Body of pancreas (tissue), 4 donors: ENCODE results near the gene KCNIP4.

ENCODE experiments used
- CTCF ChIP-seq, 7 experiments: fragments of 450-650 bp in 4 of 7; fragments of 200-600 bp in 3 of 7; sonication (generic) in 3 of 7; IDR thresholded peaks; one replicate each; pipeline ENCODE4 v1.5.1; 2016 to 2019; ENCODE audit warnings: antibody characterized with exemption in 7 of 7
- POLR2A ChIP-seq, 3 donors: fragments of 450-650 bp; IDR thresholded peaks; one replicate each; pipeline ENCODE4 v1.6.1; 2016; ENCODE audit warnings: antibody characterized with exemption in 3 of 3, mild to moderate bottlenecking in 2 of 3

- TF ChIP-seq CTCF (IDR thresholded peaks at IDR 0.05), result no peak
- no peak for TF ChIP-seq POLR2A (IDR thresholded peaks at IDR 0.05)
Observed at GRCh38 chr4:21012851-21013331, 935.7 kb downstream of the KCNIP4 start.
